A549 (cell line): Measurements from ENCODE around the gene AFDN. TPM values are rescaled to one million over a fixed set of nuclear protein-coding genes. Genes with fewer than 3 reads are reported as not detected.

ENCODE experiments used
- ATAC-seq, 2 experiments: fragments of 200-7000 bp in 1 of 2; fragments of >200 bp in 1 of 2; cut with Nextera tagmentation in 1 of 2; cut with Tn5 transposase in 1 of 2; 3 replicates each; pipeline versions ENCODE4 v1.8.0 to v1.9.1; 2018 to 2020; ENCODE audit warnings: mild to moderate bottlenecking in 1 of 2, moderate library complexity in 1 of 2
- CTCF ChIA-PET: fragments of 300-600 bp; sonication (Branson Sonifier 250); formaldehyde crosslinking; extraction: SDS; loops from one replicate; lab custom pipeline; 2021; ENCODE audit warnings: antibody characterized with exemption, inconsistent platforms; lab: Yijun Ruan, JAX
- POLR2A ChIA-PET: fragments of 350-600 bp; formaldehyde crosslinking; extraction: SDS; loops from one replicate; lab custom pipeline; 2021; ENCODE audit warnings: antibody characterized with exemption, inconsistent platforms; lab: Yijun Ruan, JAX
- DNase-seq, 2 experiments: peaks; one replicate each; pipeline versions ENCODE4 v3.0.0 to v3.0.0-alpha.2; 2011 to 2016; ENCODE audit warnings: low read depth in 1 of 2, low spot score in 1 of 2
- FAIRE-seq: peaks from 2 replicates; lab custom pipeline; 2011; peaks lifted over from hg19 to GRCh38; lab: Jason Lieb, UNC
- H3K27ac ChIP-seq, 2 experiments: fragments of >200 bp; sonication (Bioruptor Twin); formaldehyde crosslinking; 3 replicates each; pipeline ENCODE4 v1.5.1; 2016 to 2017
- H3K4me1 ChIP-seq: fragments of >200 bp; sonication (Bioruptor Twin); formaldehyde crosslinking; 3 replicates; pipeline ENCODE4 v1.6.1; 2016
- H3K4me2 ChIP-seq: fragments of >200 bp; sonication (Bioruptor Twin); formaldehyde crosslinking; 3 replicates; pipeline ENCODE4 v1.6.1; 2016
- H3K4me3 ChIP-seq: fragments of >200 bp; sonication (Bioruptor Twin); formaldehyde crosslinking; 3 replicates; pipeline ENCODE4 v1.5.1; 2016
- H3K9me3 ChIP-seq: fragments of >200 bp; sonication (Bioruptor Twin); formaldehyde crosslinking; 3 replicates; pipeline ENCODE4 v1.6.1; 2016
- CBX2 ChIP-seq: fragments of 200-600 bp; sonication (generic); IDR thresholded peaks from 2 replicates; pipeline ENCODE4 v1.6.1; 2016; ENCODE audit warnings: low read depth, mild to moderate bottlenecking, borderline replicate concordance
- CHD4 ChIP-seq: fragments of 200-600 bp; sonication (generic); IDR thresholded peaks from 2 replicates; pipeline ENCODE4 v1.6.1; 2016; ENCODE audit warnings: antibody characterized with exemption, mild to moderate bottlenecking, borderline replicate concordance
- EHF ChIP-seq: fragments of 250-450 bp; sonication (Bioruptor Pico); IDR thresholded peaks from 2 replicates; pipeline ENCODE4 v1.5.0; 2020; ENCODE audit warnings: mild to moderate bottlenecking
- EHMT2 ChIP-seq: fragments of 200-600 bp; sonication (generic); IDR thresholded peaks from 2 replicates; pipeline ENCODE4 v1.6.1; 2016; ENCODE audit warnings: antibody characterized with exemption, low read depth, mild to moderate bottlenecking, moderate library complexity
- FOXS1 ChIP-seq: fragments of 250-450 bp; sonication (Bioruptor Pico); IDR thresholded peaks from 2 replicates; pipeline ENCODE4 v1.5.0; 2020; ENCODE audit warnings: mild to moderate bottlenecking, moderate library complexity
- HOXA7 ChIP-seq: fragments of 250-450 bp; sonication (Bioruptor Pico); IDR thresholded peaks from 2 replicates; pipeline ENCODE4 v1.5.0; 2020; ENCODE audit warnings: mild to moderate bottlenecking, moderate library complexity
- HOXB13 ChIP-seq: fragments of 250-450 bp; sonication (Bioruptor Pico); IDR thresholded peaks from 2 replicates; pipeline ENCODE4 v1.5.0; 2020; ENCODE audit warnings: low read depth, mild to moderate bottlenecking, moderate library complexity
- MAFK ChIP-seq: fragments of 450-650 bp; IDR thresholded peaks from 2 replicates; pipeline ENCODE4 v1.6.1; 2014; ENCODE audit not compliant: partially characterized antibody
- MAZ ChIP-seq: fragments of 150-350 bp; IDR thresholded peaks from 2 replicates; pipeline ENCODE4 v1.6.1; 2014; ENCODE audit warnings: antibody characterized with exemption, low read depth, low read length, borderline replicate concordance
- PHF8 ChIP-seq: fragments of 200-600 bp; sonication (generic); IDR thresholded peaks from 2 replicates; pipeline ENCODE4 v1.6.1; 2016; ENCODE audit warnings: low read depth, mild to moderate bottlenecking, antibody characterized with exemption, moderate library complexity, borderline replicate concordance
- POLR2A ChIP-seq: IDR thresholded peaks from 2 replicates; pipeline ENCODE4 v1.6.1; 2012; ENCODE audit warnings: mild to moderate bottlenecking, low read length
- POLR2AphosphoS2 ChIP-seq: conservative IDR thresholded peaks from 2 replicates; pipeline ENCODE4 v1.6.1; 2012; ENCODE audit warnings: low read length, improper control_type of control experiment, inconsistent platforms
- RAD21 ChIP-seq, 2 experiments: fragments of >200 bp in 1 of 2; sonication (Bioruptor Twin) in 1 of 2; formaldehyde crosslinking in 1 of 2; IDR thresholded peaks in 1 of 2; conservative IDR thresholded peaks in 1 of 2; 2 replicates in 1 of 2; 3 replicates in 1 of 2; pipeline ENCODE4 v1.6.1; 2012 to 2018; ENCODE audit warnings: inconsistent platforms in 1 of 2
- RARB ChIP-seq: fragments of 250-450 bp; sonication (Bioruptor Pico); IDR thresholded peaks from 2 replicates; pipeline ENCODE4 v1.8.0; 2021; ENCODE audit warnings: mild to moderate bottlenecking, moderate library complexity
- RNF2 ChIP-seq: fragments of 200-600 bp; sonication (generic); IDR thresholded peaks from 2 replicates; pipeline ENCODE4 v1.6.1; 2016; ENCODE audit warnings: low read depth, mild to moderate bottlenecking, antibody characterized with exemption, moderate library complexity, borderline replicate concordance
- TP53 ChIP-seq: fragments of 250-450 bp; sonication (Bioruptor Pico); IDR thresholded peaks from 2 replicates; pipeline ENCODE4 v1.5.0; 2021; ENCODE audit warnings: mild to moderate bottlenecking, moderate library complexity
- ZC3H11A ChIP-seq: fragments of 450-650 bp; IDR thresholded peaks from 2 replicates; pipeline ENCODE4 v1.6.1; 2014; ENCODE audit warnings: antibody characterized with exemption, mild to moderate bottlenecking
- ZSCAN20 ChIP-seq: fragments of 250-450 bp; sonication (Bioruptor Pico); IDR thresholded peaks from 2 replicates; pipeline ENCODE4 v1.8.0; 2022; ENCODE audit warnings: mild to moderate bottlenecking, moderate library complexity
- WGBS: methylation state at CpG from one replicate; pipeline ENCODE4 v1.1.6; 2017; ENCODE audit errors: missing lambda C conversion rate; 5-methylcytosine and 5-hydroxymethylcytosine counted together
- polyA plus RNA-seq, 4 experiments: library from polyadenylated mRNA; depleted of rRNA in 3 of 4; stranded (reverse); fragments of >200 nt; fragmentation: RNase III in 1 of 4; extraction: RNeasy Plus Mini Kit Qiagen cat#74134 plus additional on column Dnase treatment in 1 of 4; gene quantifications; 2 replicates in 3 of 4; 3 replicates in 1 of 4; pipeline ENCODE4 v1.2.3, GENCODE V29; 2011 to 2017
- TF ChIP-seq, protein P1 (sequence below): fragments of 250-450 bp; sonication (Bioruptor Pico); IDR thresholded peaks from 2 replicates; pipeline ENCODE4 v1.5.0; 2021; ENCODE audit warnings: mild to moderate bottlenecking, moderate library complexity, borderline replicate concordance
- TF ChIP-seq, protein P2 (sequence below): IDR thresholded peaks from 2 replicates; pipeline ENCODE4 v1.6.1; 2012; ENCODE audit warnings: low read depth, borderline replicate concordance
- TF ChIP-seq, protein P3 (sequence below): fragments of 250-450 bp; sonication (Bioruptor Pico); IDR thresholded peaks from 2 replicates; pipeline ENCODE4 v1.5.0; 2020; ENCODE audit warnings: low read depth, mild to moderate bottlenecking, moderate library complexity
- TF ChIP-seq, protein P4 (sequence below): fragments of 150-350 bp; IDR thresholded peaks from 2 replicates; pipeline ENCODE4 v1.6.1; 2014; ENCODE audit warnings: low read depth, mild to moderate bottlenecking, low read length
- TF ChIP-seq, protein P5 (sequence below): fragments of >200 bp; sonication (Bioruptor Twin); formaldehyde crosslinking; IDR thresholded peaks from 3 replicates; pipeline ENCODE4 v1.5.1; 2016

The AFDN gene
- polyA plus RNA-seq, 2 of the 4 experiments (the other 2 are of a cell fraction), result 17.5 to 40.8 TPM

DNA sequence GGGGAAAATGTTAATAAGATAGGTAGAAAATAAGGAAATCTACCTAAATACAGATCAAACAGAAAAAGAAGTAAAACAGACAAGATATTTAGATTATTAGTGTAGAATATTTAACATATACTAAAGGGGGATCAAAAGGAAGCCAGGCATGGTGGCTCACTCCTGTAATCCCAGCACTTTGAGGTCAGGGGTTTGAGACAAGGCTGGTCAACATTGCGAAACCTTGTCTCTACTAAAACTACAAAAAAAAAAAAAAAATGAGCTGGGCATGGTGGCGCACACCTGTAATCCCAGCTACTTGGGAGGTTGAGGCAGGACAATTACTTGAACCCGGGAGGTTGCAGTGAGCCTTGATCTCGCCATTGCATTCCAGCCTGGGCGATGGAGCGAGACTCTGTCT lies 55.5 kb downstream of the AFDN start:
- POLR2A ChIA-PET, result no interaction called here
- H3K4me2 ChIP-seq, result no peak overlapping the region
- TF ChIP-seq MAZ (no peak), HOXB13 (CRISPR knock-in tag) (no peak), HOXA7 (CRISPR knock-in tag) (no peak), EHMT2 (no peak), ZC3H11A (no peak), CHD4 (no peak), TP53 (no peak), CBX2 (no peak), POLR2A (no peak), RARB (CRISPR knock-in tag) (no peak), RNF2 (no peak), EHF (CRISPR knock-in tag) (no peak)
- TF ChIP-seq, protein P1, sequence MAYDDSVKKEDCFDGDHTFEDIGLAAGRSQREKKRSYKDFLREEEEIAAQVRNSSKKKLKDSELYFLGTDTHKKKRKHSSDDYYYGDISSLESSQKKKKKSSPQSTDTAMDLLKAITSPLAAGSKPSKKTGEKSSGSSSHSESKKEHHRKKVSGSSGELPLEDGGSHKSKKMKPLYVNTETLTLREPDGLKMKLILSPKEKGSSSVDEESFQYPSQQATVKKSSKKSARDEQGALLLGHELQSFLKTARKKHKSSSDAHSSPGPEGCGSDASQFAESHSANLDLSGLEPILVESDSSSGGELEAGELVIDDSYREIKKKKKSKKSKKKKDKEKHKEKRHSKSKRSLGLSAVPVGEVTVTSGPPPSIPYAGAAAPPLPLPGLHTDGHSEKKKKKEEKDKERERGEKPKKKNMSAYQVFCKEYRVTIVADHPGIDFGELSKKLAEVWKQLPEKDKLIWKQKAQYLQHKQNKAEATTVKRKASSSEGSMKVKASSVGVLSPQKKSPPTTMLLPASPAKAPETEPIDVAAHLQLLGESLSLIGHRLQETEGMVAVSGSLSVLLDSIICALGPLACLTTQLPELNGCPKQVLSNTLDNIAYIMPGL (CRISPR knock-in tag), result no peak
- TF ChIP-seq, protein P2, sequence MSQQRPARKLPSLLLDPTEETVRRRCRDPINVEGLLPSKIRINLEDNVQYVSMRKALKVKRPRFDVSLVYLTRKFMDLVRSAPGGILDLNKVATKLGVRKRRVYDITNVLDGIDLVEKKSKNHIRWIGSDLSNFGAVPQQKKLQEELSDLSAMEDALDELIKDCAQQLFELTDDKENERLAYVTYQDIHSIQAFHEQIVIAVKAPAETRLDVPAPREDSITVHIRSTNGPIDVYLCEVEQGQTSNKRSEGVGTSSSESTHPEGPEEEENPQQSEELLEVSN, result no peak
- CTCF ChIA-PET, result interaction anchor here (1.1 kb wide), 1 partner anchor 20 kb away, joined by 3 read pairs; no protein-coding TSS in a partner anchor
- WGBS, result 92% methylated on average over 6 of the region's 6 CpGs
- H3K27ac ChIP-seq, result no peak overlapping the region
- no peaks in the 10 kb centered on the region for H3K4me1 ChIP-seq
- H3K9me3 ChIP-seq, result no peaks in the 10 kb centered on the region
- ATAC-seq (no peak), DNase-seq (no peak), FAIRE-seq (no peak)
- no peak overlapping the region for H3K4me3 ChIP-seq

DNA sequence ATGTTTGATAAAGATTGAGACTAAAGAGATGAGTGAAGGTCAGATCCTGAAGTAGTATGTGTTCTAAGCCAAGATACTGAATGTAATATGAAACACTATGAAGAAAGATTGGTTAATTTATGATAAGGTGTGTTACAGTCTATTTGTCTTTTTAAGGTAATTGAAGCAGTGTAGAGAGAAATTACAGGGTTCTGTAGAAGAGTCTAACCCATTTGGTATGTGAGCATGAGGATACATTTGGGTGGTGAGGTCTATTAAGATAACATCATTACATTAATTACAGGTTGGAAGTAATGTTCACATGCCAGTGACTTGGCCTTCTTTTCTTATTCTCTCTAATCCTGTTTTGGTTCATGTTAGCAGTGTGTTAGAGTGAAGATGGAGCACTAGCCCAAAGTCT lies 61.4 kb downstream of the AFDN start:
- CTCF ChIA-PET, result interaction anchor here (1.1 kb wide), 1 partner anchor 11 kb away, joined by 3 read pairs; no protein-coding TSS in a partner anchor
- POLR2A ChIA-PET, result interaction anchor here (0.6 kb wide), 1 partner anchor 14 kb away, joined by 3 read pairs; no protein-coding TSS in a partner anchor
- no peaks in the 10 kb centered on the region for H3K9me3 ChIP-seq
- TF ChIP-seq, protein P3, sequence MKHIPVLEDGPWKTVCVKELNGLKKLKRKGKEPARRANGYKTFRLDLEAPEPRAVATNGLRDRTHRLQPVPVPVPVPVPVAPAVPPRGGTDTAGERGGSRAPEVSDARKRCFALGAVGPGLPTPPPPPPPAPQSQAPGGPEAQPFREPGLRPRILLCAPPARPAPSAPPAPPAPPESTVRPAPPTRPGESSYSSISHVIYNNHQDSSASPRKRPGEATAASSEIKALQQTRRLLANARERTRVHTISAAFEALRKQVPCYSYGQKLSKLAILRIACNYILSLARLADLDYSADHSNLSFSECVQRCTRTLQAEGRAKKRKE (CRISPR knock-in tag), result no peak
- TF ChIP-seq PHF8 (no peak), ZSCAN20 (CRISPR knock-in tag) (no peak), POLR2AphosphoS2 (no peak), FOXS1 (no peak), RAD21 (conservative IDR thresholded peaks at IDR 0.05 in 1 of 2, IDR thresholded peaks at IDR 0.05 in 1 of 2) (no peak), MAZ (no peak), MAFK (no peak)
- TF ChIP-seq, protein P4, sequence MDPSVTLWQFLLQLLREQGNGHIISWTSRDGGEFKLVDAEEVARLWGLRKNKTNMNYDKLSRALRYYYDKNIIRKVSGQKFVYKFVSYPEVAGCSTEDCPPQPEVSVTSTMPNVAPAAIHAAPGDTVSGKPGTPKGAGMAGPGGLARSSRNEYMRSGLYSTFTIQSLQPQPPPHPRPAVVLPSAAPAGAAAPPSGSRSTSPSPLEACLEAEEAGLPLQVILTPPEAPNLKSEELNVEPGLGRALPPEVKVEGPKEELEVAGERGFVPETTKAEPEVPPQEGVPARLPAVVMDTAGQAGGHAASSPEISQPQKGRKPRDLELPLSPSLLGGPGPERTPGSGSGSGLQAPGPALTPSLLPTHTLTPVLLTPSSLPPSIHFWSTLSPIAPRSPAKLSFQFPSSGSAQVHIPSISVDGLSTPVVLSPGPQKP, result no peak
- TF ChIP-seq, protein P5, sequence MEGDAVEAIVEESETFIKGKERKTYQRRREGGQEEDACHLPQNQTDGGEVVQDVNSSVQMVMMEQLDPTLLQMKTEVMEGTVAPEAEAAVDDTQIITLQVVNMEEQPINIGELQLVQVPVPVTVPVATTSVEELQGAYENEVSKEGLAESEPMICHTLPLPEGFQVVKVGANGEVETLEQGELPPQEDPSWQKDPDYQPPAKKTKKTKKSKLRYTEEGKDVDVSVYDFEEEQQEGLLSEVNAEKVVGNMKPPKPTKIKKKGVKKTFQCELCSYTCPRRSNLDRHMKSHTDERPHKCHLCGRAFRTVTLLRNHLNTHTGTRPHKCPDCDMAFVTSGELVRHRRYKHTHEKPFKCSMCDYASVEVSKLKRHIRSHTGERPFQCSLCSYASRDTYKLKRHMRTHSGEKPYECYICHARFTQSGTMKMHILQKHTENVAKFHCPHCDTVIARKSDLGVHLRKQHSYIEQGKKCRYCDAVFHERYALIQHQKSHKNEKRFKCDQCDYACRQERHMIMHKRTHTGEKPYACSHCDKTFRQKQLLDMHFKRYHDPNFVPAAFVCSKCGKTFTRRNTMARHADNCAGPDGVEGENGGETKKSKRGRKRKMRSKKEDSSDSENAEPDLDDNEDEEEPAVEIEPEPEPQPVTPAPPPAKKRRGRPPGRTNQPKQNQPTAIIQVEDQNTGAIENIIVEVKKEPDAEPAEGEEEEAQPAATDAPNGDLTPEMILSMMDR, result no peak
- no peak overlapping the region for H3K4me2 ChIP-seq
- ATAC-seq (no peak), FAIRE-seq (no peak), DNase-seq (no peak)
- H3K4me3 ChIP-seq, result no peak overlapping the region
- H3K4me1 ChIP-seq, result peaks cover 3% of the 10 kb centered on the region; the same call in 2 of the 3 replicates
- no peak overlapping the region for H3K27ac ChIP-seq
